Fibroblast of villous mesenchyme (primary cell): Measurements from ENCODE around the gene HOXD4. TPM values are rescaled to one million over a fixed set of nuclear protein-coding genes. Genes with fewer than 3 reads are reported as not detected.
A peak's percentile ranks its signal among the peaks of the same experiment; 100 is the strongest.

Source experiments
- DNase-seq: peaks from one replicate; pipeline ENCODE4 v3.0.0-alpha.2; 2010; ENCODE audit warnings: low read depth
- H3K4me3 ChIP-seq: 2 replicates; pipeline ENCODE4 v1.5.1; 2011; ENCODE audit warnings: low read depth, mild to moderate bottlenecking, low read length
- total RNA-seq: library from RNA; depleted of rRNA; stranded (reverse); fragments of >200 nt; gene quantifications from 2 replicates; pipeline ENCODE4 v1.2.3, GENCODE V29; 2012
- TF ChIP-seq, protein P1 (sequence below): IDR thresholded peaks from 2 replicates; pipeline ENCODE4 v1.5.1; 2012; ENCODE audit warnings: low read depth, mild to moderate bottlenecking, low read length; ENCODE audit not compliant: insufficient read depth

Gene HOXD4
- total RNA-seq, 1 donor, result 7.8 TPM

DNA sequence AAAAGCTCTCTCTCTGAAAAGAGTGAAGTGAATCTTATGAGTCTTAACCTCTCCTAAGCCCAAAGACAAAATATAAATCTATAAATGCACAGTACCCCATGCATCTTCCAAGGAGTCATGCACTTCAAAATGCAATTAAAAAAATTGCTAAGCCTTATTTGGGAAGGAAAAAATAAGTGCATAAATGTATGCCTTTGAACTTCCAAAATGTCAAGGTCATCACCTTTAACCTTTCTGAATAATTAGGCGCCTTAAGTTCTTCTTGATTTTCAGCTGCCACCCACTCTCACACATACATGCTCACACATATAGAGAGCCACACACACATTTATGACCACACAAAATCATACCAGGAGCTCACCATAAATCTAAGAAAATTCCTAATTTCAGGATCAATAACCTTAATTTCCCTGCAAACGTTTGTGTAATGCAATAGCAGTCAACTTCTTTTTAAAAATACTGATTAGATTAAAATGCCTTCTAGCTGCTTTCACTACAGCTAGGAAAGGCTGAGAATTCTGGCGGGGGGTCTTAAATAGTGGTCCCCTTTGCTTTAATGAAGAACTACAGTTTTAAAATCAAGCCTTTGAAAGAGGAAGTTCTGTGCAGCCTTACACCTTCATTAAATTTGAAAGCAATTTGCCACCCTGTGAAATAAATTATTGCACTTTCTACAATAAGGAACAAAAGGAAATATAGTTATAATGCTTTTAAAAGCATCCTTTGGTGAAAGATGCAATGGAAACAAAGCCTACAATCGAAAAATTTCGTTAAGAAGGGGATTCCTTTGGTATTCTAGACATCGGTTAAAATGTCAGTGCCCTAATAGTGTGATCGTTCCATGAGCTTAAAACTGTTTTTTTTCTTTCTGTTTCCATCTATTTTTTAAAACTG lies 40.7 kb upstream of the HOXD4 start:
- TF ChIP-seq, protein P1, sequence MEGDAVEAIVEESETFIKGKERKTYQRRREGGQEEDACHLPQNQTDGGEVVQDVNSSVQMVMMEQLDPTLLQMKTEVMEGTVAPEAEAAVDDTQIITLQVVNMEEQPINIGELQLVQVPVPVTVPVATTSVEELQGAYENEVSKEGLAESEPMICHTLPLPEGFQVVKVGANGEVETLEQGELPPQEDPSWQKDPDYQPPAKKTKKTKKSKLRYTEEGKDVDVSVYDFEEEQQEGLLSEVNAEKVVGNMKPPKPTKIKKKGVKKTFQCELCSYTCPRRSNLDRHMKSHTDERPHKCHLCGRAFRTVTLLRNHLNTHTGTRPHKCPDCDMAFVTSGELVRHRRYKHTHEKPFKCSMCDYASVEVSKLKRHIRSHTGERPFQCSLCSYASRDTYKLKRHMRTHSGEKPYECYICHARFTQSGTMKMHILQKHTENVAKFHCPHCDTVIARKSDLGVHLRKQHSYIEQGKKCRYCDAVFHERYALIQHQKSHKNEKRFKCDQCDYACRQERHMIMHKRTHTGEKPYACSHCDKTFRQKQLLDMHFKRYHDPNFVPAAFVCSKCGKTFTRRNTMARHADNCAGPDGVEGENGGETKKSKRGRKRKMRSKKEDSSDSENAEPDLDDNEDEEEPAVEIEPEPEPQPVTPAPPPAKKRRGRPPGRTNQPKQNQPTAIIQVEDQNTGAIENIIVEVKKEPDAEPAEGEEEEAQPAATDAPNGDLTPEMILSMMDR, result no peak
- peak overlapping the region; percentile 62 for H3K4me3 ChIP-seq
- DNase-seq, result no peak

DNA sequence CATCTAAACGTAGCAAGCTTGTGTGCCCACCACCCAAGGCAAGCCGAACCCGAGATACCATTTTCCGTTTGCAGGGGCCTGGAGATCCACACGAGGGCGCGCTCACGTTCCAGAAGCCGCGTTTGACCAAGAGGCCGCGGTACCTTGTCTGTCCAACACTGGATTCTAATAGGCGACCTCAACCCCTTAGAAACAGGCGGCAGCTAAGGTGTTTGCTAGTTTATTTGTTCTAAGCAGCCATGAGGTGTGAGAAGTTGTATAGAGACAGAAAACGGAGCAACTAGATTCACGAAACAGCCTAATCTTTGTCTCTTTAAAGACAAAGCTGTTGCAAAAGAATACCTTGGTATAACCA lies 40.1 kb upstream of the HOXD4 start:
- TF ChIP-seq, protein P1, result peak; percentile 74
- DNase-seq, result peak; percentile 79
- peak overlapping the region; percentile 62 for H3K4me3 ChIP-seq

DNA sequence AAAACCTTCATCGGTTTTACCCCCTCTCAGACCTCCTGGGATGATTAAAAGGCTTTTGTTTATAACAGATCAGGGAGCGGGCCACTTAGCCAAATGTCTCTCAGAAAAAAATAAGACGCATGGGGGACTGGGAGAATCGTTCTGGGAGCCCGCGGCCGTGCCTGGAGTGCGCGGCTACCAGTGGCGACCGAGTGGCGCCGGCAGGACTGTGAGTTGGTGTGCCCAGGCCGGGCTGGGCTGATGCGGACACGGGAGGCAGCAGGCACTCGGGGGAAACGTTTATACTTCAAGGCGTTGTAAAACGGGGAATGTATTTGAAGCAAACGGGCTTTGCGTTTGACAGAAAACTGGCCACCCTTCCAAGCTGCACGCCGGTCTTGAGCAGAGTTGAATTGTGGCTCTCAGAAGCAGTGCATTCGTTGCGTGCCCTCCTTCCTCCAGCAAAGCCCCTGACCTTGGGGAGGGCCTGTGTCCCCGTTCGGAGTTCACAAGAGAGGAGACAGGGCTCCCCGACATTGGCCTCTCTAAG lies 39.4 kb upstream of the HOXD4 start:
- no peak for DNase-seq
- H3K4me3 ChIP-seq, result peak overlapping the region; percentile 62
- TF ChIP-seq, protein P1, result no peak

DNA sequence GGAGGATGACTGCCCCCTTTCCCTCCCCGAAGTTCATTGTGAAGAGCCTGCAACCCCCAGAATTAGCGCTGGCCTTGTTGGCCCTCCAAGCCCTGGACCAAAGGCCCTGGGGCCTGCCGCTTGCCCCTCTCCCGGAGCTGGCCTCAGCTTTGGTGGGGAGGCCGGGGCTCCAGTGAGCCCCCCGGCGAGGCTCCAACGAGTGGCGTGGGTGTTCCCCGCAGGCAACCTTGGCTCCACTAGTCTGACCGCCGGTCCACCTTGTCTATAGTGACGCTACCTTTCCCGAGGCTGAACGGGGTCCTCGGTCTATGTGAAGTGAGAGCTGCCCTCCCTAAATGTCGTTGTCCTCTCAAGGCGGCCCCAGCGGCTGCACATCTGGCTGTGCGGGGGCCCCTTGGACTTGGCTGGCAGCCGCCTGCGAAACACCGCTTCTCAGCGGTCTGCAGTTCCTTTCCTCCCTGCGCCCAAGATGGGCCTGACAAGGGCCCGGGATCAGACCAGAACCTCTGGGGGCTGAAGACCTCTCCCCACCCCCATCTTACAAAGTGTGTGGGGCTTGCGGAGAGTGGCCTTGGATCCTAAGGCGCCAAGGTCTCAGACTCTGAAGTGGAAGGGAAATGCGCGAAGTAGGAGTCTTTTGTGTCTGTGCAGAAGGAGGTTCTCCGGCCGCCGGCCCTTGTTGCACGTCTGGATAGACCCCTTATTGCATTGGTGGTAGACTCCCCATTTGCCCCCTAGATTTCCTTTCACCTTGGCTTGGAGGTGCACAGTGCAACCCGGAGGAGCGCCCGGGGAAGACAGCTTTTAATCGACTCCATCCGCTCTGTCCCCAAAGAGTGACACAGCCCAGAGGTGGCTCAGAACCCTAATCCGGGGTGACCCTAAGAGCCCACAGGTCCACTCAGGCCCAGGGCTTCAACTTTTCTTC lies 38.7 kb upstream of the HOXD4 start:
- TF ChIP-seq, protein P1, result no peak

DNA sequence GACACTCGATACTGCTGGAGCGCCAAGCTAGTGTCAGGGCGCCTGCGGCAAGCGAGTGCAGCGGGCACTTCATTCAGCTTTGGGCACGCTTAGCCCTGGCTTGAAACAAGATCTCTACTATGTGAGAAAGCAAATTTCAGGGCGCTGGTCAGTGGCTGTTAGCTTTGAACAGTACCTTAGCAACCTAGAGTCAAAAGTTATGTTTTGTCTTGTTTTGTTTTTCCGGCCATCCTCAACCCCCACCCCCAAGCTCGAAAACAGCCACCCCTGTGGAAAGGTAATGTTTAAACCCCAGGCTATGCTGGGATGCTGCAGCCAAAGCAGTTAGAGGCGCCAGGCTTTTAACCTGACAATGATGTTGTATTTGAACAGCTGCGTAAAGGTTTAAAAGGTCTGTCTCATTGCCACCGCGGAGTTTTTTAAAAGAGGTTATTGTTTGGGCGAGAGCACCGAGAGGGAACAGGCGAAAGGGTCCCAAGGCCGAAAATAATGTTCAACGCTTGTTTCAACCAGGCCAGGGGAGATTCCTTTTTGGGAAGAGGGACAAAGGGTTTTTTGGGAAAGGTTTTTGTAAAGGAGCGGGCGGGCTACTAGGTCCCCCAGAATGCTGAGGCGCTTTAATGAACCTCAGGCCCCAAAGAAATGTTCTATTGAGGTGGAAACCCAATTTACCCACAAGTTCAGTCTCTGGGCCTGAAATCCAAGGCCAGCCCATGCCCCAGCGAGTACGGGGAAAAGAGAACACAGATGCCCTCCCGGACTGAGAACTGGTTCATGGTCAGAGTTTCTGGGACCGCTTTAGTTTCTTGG lies 37.0 kb upstream of the HOXD4 start:
- peak; percentile 50 for DNase-seq
- peak overlapping the region; percentile 54 for H3K4me3 ChIP-seq
- TF ChIP-seq, protein P1, result no peak

More for the DNA sequence above, 38.7 kb upstream of the HOXD4 start:
- H3K4me3 ChIP-seq, result peak overlapping the region; percentile 62
- peak; percentile 24 for DNase-seq

DNA sequence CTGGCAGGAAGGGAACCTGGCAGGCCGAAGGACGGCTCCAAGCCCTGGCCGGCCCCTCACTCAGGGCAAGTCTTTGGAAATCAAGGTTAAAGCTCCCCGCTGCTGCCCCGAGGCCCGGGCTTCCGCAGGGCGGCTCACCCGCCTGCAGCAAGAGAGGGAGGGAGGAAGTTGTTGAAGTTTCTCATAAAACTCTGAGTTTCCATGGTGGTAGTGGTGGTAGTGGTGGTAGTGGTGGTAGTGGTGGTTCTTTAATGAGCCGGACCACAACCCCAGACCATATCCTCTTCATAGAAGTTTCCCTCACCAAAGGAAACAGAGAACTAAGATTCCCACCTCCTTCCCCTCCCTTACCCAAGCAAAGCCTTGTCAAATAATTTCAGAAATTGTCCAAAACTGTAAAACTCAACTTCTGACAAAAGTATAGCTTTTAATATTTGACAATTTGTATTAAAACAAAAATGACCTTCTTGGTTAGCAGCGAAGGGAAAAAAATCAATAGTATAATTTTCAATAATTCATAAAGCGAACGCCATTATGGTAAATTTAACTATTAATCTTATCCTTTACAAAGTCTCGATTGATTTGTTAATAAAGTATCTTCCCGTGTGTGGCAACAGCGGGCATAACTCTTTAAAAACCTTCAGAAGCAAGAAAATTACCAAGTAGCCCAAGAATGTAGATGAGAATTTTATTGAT lies 36.3 kb upstream of the HOXD4 start:
- DNase-seq, result no peak
- TF ChIP-seq, protein P1, result no peak
- H3K4me3 ChIP-seq, result peak overlapping the region; percentile 54
